NT2/D1 (cell line): ENCODE measurements around the gene SPATA32.

Experiments
- SUZ12 ChIP-seq: IDR thresholded peaks from 2 replicates; pipeline ENCODE4 v1.6.1; 2011; ENCODE audit not compliant: insufficient read length, insufficient read depth; ENCODE audit errors: extremely low read depth
- ZNF274 ChIP-seq: IDR thresholded peaks from 2 replicates; pipeline ENCODE4 v1.6.1; 2011; ENCODE audit warnings: mild to moderate bottlenecking, low read depth, low read length

- no peak for TF ChIP-seq SUZ12
- no peak for TF ChIP-seq ZNF274
Observed at GRCh38 chr17:45288825-45289224, 26.9 kb upstream of the SPATA32 start.
